Psoas muscle (tissue), 8 donors: ENCODE measurements around the gene ZNF26. TPM values are rescaled to one million over a fixed set of nuclear protein-coding genes. Genes with fewer than 3 reads are reported as not detected.
"Not testable (repeated sequence)": the region's sequence is repeated elsewhere in the genome, so short reads cannot be mapped to it uniquely, and the experiment has no call there.

Experiments used
- ATAC-seq, 4 donors: fragments of 200-7000 bp; cut with Tn5 transposase; one replicate each; pipeline ENCODE4 v1.9.1; 2020; ENCODE audit warnings: moderate library complexity in 3 of 4, mild to moderate bottlenecking in 2 of 4
- DNase-seq, 2 donors: peaks; one replicate each; pipeline ENCODE4 v3.0.0-alpha.2; 2020
- H3K27ac ChIP-seq: fragments of 200-600 bp; one replicate; pipeline ENCODE4 v1.8.0; 2022
- H3K27me3 ChIP-seq, 3 donors: fragments of 200-600 bp in 1 of 3; one replicate each; pipeline versions ENCODE4 v1.6.1 to v1.8.0; 2013 to 2022; ENCODE audit warnings: low read length in 2 of 3, mild to moderate bottlenecking in 2 of 3, moderate library complexity in 1 of 3; ENCODE audit not compliant: insufficient read depth in 3 of 3
- H3K36me3 ChIP-seq, 2 donors: fragments of 200-600 bp in 1 of 2; one replicate each; pipeline versions ENCODE4 v1.6.1 to v1.8.0; 2013 to 2022; ENCODE audit warnings: low read depth in 1 of 2, mild to moderate bottlenecking in 1 of 2, moderate library complexity in 1 of 2; ENCODE audit not compliant: insufficient read depth in 1 of 2
- H3K4me1 ChIP-seq: fragments of 200-600 bp; one replicate; pipeline ENCODE4 v1.8.0; 2022
- H3K4me3 ChIP-seq: fragments of 200-600 bp; one replicate; pipeline ENCODE4 v1.8.0; 2022; ENCODE audit warnings: mild to moderate bottlenecking
- H3K9me3 ChIP-seq: fragments of 200-600 bp; one replicate; pipeline ENCODE4 v1.8.0; 2022
- WGBS, 3 donors: extraction: QIAGEN DNeasy Blood & Tissue Kit; methylation state at CpG; one replicate each; pipeline versions ENCODE4 v1.1.6 to v1.1.7; 2013; 5-methylcytosine and 5-hydroxymethylcytosine counted together
- intact Hi-C, 2 donors: fragments of 100-400 bp; cut with DNase I; formaldehyde crosslinking; loops; one replicate each; pipeline versions ENCODE4 v1.11.0 to v1.14.2; 2022
- polyA plus RNA-seq, 3 donors: library from polyadenylated mRNA; stranded (reverse); fragments of 200-250 nt; gene quantifications; one replicate each; pipeline ENCODE4 v1.2.3, GENCODE V29; 2013
- total RNA-seq, 4 donors: library from RNA; stranded (reverse); fragmentation: NEBNext Ultra II Directional in 2 of 4; extraction: Animal tissue kit (Norgen Biotek cat#: 25700) in 2 of 4; gene quantifications; one replicate each; pipeline versions ENCODE4 v1.2.1 to v1.2.4, GENCODE V29; 2021 to 2023
- TF ChIP-seq, protein P1 (sequence below): fragments of 200-600 bp; IDR thresholded peaks from one replicate; pipeline ENCODE4 v1.8.0; 2022; ENCODE audit warnings: antibody characterized with exemption
- donor health status: healthy with polysubstance abuse.
- donor health status: DM: no; HTN: no; CAD: no; lungs with moderate emphysema.
- donor health status: Bipolar disorder and iron deficiency.
- donor health status: healthy.
- donor health status: DM: yes; HTN: yes; CAD: no.
- donor health status: DM: no; HTN: no; CAD: no.
- donor health status: DM: no; HTN: no; CAD: no.
- donor health status: DM: yes; HTN: yes; CAD: no.

The ZNF26 gene
- total and polyA plus RNA-seq, 7 donors, result 1.4 to 4.0 (median 3.1) TPM

GRCh38 chr12:132965796-132966195, 20.4 kb upstream of the ZNF26 start:
- TF ChIP-seq, protein P1, sequence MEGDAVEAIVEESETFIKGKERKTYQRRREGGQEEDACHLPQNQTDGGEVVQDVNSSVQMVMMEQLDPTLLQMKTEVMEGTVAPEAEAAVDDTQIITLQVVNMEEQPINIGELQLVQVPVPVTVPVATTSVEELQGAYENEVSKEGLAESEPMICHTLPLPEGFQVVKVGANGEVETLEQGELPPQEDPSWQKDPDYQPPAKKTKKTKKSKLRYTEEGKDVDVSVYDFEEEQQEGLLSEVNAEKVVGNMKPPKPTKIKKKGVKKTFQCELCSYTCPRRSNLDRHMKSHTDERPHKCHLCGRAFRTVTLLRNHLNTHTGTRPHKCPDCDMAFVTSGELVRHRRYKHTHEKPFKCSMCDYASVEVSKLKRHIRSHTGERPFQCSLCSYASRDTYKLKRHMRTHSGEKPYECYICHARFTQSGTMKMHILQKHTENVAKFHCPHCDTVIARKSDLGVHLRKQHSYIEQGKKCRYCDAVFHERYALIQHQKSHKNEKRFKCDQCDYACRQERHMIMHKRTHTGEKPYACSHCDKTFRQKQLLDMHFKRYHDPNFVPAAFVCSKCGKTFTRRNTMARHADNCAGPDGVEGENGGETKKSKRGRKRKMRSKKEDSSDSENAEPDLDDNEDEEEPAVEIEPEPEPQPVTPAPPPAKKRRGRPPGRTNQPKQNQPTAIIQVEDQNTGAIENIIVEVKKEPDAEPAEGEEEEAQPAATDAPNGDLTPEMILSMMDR, result no peak
- Histone ChIP-seq H3K36me3 (no peaks in the 10 kb centered on the region), H3K4me3 (no peak overlapping the region), H3K27ac (no peak overlapping the region), H3K9me3 (peaks cover 11% of the 10 kb centered on the region), H3K27me3 (no peaks in the 10 kb centered on the region), H3K4me1 (no peaks in the 10 kb centered on the region)
- intact Hi-C loops, result no loop called here
- DNase-seq, result no peak
- 92 to 97% (median 94%) methylated on average over 12 of the region's 12 CpGs for WGBS, 3 donors
- no peak for ATAC-seq

- Histone ChIP-seq H3K9me3 (peaks cover 11% of the 10 kb centered on the region), H3K36me3 (no peaks in the 10 kb centered on the region), H3K4me1 (no peaks in the 10 kb centered on the region), H3K27me3 (no peaks in the 10 kb centered on the region), H3K27ac (no peak overlapping the region), H3K4me3 (no peak overlapping the region)
- TF ChIP-seq, protein P1, result no peak
- ATAC-seq (no peak), DNase-seq (no peak)
- 91 to 97% (median 95%) methylated on average over 11 to 12 of the region's 12 CpGs for WGBS, 3 donors
- intact Hi-C loops, result no loop called here
These were observed 19.3 kb upstream of the ZNF26 start for GRCh38 chr12:132966676-132967415.

DNA sequence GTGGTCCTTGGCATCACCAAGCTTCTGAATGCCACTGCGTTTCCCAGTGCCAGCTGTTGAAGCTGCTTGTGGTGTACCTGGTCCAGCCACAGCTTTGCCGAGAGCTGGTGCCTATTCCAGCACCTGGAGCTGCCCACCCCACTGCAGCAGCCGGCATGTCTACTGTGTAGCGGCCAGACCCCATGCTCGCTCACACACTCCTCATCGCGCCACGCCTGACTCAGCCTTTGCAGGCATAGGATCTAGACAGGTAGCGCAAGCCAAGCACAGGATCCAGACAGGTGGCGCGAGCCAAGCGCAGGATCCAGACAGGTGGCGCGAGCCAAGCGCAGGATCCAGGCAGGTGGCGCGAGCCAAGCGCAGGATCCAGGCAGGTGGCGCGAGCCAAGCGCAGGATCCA, 18.4 kb upstream of the ZNF26 start:
- H3K4me3 ChIP-seq, result no peak overlapping the region
- 88 to 94% (median 91%) methylated on average over 21 of the region's 21 CpGs for WGBS, 3 donors
- DNase-seq, result no peak
- intact Hi-C loops, result no loop called here
- no peak for ATAC-seq
- no peaks in the 10 kb centered on the region for H3K27me3 ChIP-seq
- H3K36me3 ChIP-seq, result no peaks in the 10 kb centered on the region
- TF ChIP-seq, protein P1, result no peak
- no peaks in the 10 kb centered on the region for H3K4me1 ChIP-seq
- H3K27ac ChIP-seq, result no peak overlapping the region
- H3K9me3 ChIP-seq, result peaks cover 11% of the 10 kb centered on the region

- no peak for DNase-seq
- H3K27ac ChIP-seq, result no peak overlapping the region
- no peaks in the 10 kb centered on the region for H3K36me3 ChIP-seq
- no peak overlapping the region for H3K4me3 ChIP-seq
- no peak for ATAC-seq
- WGBS, 3 donors, result 60 to 71% (median 65%) methylated on average over 1 of the region's 1 CpG
- no peaks in the 10 kb centered on the region for H3K4me1 ChIP-seq
- intact Hi-C loops, result no loop called here
- TF ChIP-seq, protein P1, result no peak
- H3K27me3 ChIP-seq, result no peaks in the 10 kb centered on the region
- no peaks in the 10 kb centered on the region for H3K9me3 ChIP-seq
These were observed 13.8 kb upstream of the ZNF26 start for GRCh38 chr12:132972374-132972773.

DNA sequence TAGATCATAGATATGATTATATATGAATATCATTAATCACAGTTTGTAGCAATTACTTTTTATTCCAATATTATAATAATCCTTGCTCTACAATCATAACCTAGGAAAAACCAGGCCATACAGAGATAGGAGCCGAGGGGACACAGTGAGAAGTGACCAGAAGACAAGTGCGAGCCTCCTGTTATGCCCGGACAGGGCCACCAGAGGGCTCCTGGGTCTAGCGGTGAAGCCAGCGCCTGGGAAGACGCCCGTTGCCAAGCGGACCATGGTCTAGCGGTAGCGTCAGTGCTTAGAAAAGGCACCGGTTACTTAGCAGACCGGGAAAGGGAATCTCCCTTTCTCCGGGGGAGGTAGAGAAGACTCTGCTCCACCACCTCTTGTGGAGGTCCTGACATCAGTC, 9.3 kb upstream of the ZNF26 start:
- H3K27ac ChIP-seq, H3K27me3 ChIP-seq, H3K36me3 ChIP-seq, H3K4me1 ChIP-seq, DNase-seq, ATAC-seq, H3K4me3 ChIP-seq, intact Hi-C loops: not testable (repeated sequence)
- 21 to 35% (median 35%) methylated on average over 13 of the region's 13 CpGs for WGBS, 3 donors
- peaks cover 12% of the 10 kb centered on the region for H3K9me3 ChIP-seq
